ENCODE results near the gene OR2A25. TPM values are rescaled to one million over a fixed set of nuclear protein-coding genes. Genes with fewer than 3 reads are reported as not detected.

OR2A25 gene
- polyA plus RNA-seq, 3 donors: not detected

DNA sequence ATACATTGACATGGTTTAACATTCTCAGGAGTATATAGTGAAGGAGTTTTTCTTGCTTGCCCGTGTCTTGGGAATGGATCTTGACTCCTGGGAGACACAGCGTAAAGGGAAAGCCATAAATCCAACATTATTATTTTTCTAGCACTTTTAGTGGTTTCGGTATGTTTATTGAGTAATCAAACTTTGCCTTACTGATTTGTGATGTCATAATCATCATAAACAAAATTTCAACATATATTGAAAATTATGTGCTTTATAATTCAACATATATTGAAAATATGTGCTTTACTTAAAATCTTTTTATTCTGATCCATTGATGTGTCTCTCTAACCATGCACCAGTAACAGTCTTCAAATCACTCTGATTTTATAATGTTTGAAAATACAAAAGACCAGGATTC is 41.1 kb upstream of the OR2A25 start:
- H3K36me3 Mint-ChIP-seq: no peaks in the 10 kb centered on the region
- Histone ChIP-seq H4K20me1 (ENCODE audit: insufficient read depth, low read length) (no peaks in the 10 kb centered on the region), H3K27ac (ENCODE audit: low read depth in 1 of 2, low read length in 2 of 2) (no peak overlapping the region), H3K9me3 (replicated peaks in 1 of 2; ENCODE audit: control insufficient read depth in 1 of 2, insufficient read depth in 1 of 2, low read length in 2 of 2) (no peaks in the 10 kb centered on the region), H3K4me1 (ENCODE audit: control insufficient read depth in 1 of 2, insufficient read depth in 2 of 2, low read length in 2 of 2) (no peaks in the 10 kb centered on the region), H3K36me3 (replicated peaks in 1 of 2; ENCODE audit: control insufficient read depth in 1 of 2, insufficient read depth in 2 of 2, low read length in 2 of 2) (no peaks in the 10 kb centered on the region), H3K27me3 (ENCODE audit: control insufficient read depth in 2 of 2, insufficient read depth in 2 of 2, low read length in 2 of 2) (no peaks in the 10 kb centered on the region), H3K4me3 (replicated peaks in 1 of 3; ENCODE audit: low read depth in 2 of 3, low read length in 3 of 3) (no peak overlapping the region), H2AFZ (ENCODE audit: insufficient read depth, low read depth, low read length, poor library complexity, severe bottlenecking) (no peak overlapping the region), H3K79me2 (ENCODE audit: insufficient read depth, low read length) (no peaks in the 10 kb centered on the region), H3K4me2 (replicated peaks; ENCODE audit: extremely low read depth, low read length, poor library complexity, severe bottlenecking) (no peak overlapping the region), H3K9ac (ENCODE audit: insufficient read depth, low read length, poor library complexity, severe bottlenecking) (no peak overlapping the region)
- no peak overlapping the region for H3K4me3 Mint-ChIP-seq
- peaks cover 8% of the 10 kb centered on the region for H3K4me1 Mint-ChIP-seq
- intact Hi-C loops (cut with micrococcal nuclease): no loop called here
- H3K27ac Mint-ChIP-seq: no peak overlapping the region
- H3K9me3 Mint-ChIP-seq: no peaks in the 10 kb centered on the region
- WGBS (ENCODE audit: insufficient coverage): no CpG with 5 or more reads among the region's 3 CpGs
- DNase-seq: no peak
- TF ChIP-seq, protein P1, sequence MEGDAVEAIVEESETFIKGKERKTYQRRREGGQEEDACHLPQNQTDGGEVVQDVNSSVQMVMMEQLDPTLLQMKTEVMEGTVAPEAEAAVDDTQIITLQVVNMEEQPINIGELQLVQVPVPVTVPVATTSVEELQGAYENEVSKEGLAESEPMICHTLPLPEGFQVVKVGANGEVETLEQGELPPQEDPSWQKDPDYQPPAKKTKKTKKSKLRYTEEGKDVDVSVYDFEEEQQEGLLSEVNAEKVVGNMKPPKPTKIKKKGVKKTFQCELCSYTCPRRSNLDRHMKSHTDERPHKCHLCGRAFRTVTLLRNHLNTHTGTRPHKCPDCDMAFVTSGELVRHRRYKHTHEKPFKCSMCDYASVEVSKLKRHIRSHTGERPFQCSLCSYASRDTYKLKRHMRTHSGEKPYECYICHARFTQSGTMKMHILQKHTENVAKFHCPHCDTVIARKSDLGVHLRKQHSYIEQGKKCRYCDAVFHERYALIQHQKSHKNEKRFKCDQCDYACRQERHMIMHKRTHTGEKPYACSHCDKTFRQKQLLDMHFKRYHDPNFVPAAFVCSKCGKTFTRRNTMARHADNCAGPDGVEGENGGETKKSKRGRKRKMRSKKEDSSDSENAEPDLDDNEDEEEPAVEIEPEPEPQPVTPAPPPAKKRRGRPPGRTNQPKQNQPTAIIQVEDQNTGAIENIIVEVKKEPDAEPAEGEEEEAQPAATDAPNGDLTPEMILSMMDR (IDR thresholded peaks at IDR 0.05): no peak
- H3K27me3 Mint-ChIP-seq (ENCODE audit: low read depth in 3 of 3): peaks cover 0 to 2% (median 0%) of the 10 kb centered on the region in 3 donors

DNA sequence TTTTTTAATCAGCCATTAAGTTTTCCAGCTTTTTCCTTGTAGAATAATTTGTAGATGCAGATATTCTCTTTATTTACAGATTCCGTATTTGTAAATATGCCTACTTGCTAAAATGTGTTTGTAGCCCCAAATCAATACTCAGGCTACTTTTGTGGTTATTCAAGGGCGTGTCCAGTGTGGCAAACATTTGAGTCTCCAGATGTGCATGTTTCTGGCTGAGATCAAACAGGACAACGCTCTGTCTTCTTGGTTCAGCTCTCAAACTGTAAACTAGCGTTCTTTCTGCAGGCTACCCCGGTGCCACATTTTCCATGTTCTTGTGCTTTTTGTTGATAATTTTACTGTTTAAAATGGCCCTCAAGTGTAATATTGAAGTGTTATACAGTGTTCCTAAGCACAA is 37.1 kb upstream of the OR2A25 start:
- Histone ChIP-seq H3K36me3 (replicated peaks in 1 of 2; ENCODE audit: control insufficient read depth in 1 of 2, insufficient read depth in 2 of 2, low read length in 2 of 2) (no peaks in the 10 kb centered on the region), H3K4me2 (replicated peaks; ENCODE audit: extremely low read depth, low read length, poor library complexity, severe bottlenecking) (no peak overlapping the region), H3K27ac (ENCODE audit: low read depth in 1 of 2, low read length in 2 of 2) (no peak overlapping the region), H3K4me3 (replicated peaks in 1 of 3; ENCODE audit: low read depth in 2 of 3, low read length in 3 of 3) (no peak overlapping the region), H3K9ac (ENCODE audit: insufficient read depth, low read length, poor library complexity, severe bottlenecking) (no peak overlapping the region), H3K79me2 (ENCODE audit: insufficient read depth, low read length) (no peaks in the 10 kb centered on the region), H3K27me3 (ENCODE audit: control insufficient read depth in 2 of 2, insufficient read depth in 2 of 2, low read length in 2 of 2) (no peaks in the 10 kb centered on the region), H3K9me3 (replicated peaks in 1 of 2; ENCODE audit: control insufficient read depth in 1 of 2, insufficient read depth in 1 of 2, low read length in 2 of 2) (no peaks in the 10 kb centered on the region), H4K20me1 (ENCODE audit: insufficient read depth, low read length) (no peaks in the 10 kb centered on the region), H2AFZ (ENCODE audit: insufficient read depth, low read depth, low read length, poor library complexity, severe bottlenecking) (no peak overlapping the region), H3K4me1 (ENCODE audit: control insufficient read depth in 1 of 2, insufficient read depth in 2 of 2, low read length in 2 of 2) (no peaks in the 10 kb centered on the region)
- Mint-ChIP-seq H3K9me3 (peaks cover 0 to 3% (median 0%) of the 10 kb centered on the region in 7 donors), H3K27me3 (ENCODE audit: low read depth in 3 of 3) (peaks cover 0 to 2% (median 0%) of the 10 kb centered on the region in 3 donors), H3K36me3 (no peaks in the 10 kb centered on the region), H3K27ac (no peak overlapping the region), H3K4me3 (no peak overlapping the region), H3K4me1 (peaks cover 8% of the 10 kb centered on the region)
- intact Hi-C loops (cut with micrococcal nuclease): no loop called here
- WGBS (ENCODE audit: insufficient coverage): 79% methylated on average over 4 of the region's 5 CpGs
- TF ChIP-seq, protein P1 (IDR thresholded peaks at IDR 0.05): no peak
- DNase-seq: no peak
